Fibroblast of lung (primary cell): ENCODE data around the gene ZFP64.

Experiments used
- EZH2 ChIP-seq: IDR thresholded peaks from 2 replicates; pipeline ENCODE4 v1.5.1; 2012; ENCODE audit warnings: low read length, control low read depth, mild to moderate bottlenecking; ENCODE audit errors: missing control alignments
- TF ChIP-seq, protein P1 (sequence below), 2 donors: IDR thresholded peaks in 1 of 2; conservative IDR thresholded peaks in 1 of 2; 1 replicate in 1 of 2; 2 replicates in 1 of 2; pipeline ENCODE4 v1.5.1; 2011 to 2012; ENCODE audit warnings: low read length in 2 of 2, control low read depth in 1 of 2, inconsistent platforms in 1 of 2, low read depth in 1 of 2, mild to moderate bottlenecking in 1 of 2

DNA sequence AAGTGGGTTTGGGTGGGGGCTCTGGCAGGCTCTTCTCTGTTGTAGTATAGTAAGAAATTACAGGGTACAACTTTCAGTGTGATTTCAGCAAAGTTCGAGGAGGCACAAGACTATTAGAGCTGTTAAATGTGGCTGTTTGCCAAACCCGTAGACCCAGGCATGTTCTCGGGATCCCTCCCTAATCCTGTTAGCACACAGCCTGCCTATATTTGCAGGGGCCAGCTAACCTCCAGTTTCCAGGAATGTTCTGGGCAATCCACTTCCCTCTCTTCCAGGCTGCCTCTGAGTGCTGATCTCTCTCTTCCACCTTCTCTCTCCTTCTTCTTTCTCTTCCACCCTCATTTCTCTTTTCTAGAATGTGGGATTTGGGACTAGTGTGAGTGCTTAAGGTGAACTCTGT is 34.8 kb upstream of the ZFP64 start:
- TF ChIP-seq, protein P1, sequence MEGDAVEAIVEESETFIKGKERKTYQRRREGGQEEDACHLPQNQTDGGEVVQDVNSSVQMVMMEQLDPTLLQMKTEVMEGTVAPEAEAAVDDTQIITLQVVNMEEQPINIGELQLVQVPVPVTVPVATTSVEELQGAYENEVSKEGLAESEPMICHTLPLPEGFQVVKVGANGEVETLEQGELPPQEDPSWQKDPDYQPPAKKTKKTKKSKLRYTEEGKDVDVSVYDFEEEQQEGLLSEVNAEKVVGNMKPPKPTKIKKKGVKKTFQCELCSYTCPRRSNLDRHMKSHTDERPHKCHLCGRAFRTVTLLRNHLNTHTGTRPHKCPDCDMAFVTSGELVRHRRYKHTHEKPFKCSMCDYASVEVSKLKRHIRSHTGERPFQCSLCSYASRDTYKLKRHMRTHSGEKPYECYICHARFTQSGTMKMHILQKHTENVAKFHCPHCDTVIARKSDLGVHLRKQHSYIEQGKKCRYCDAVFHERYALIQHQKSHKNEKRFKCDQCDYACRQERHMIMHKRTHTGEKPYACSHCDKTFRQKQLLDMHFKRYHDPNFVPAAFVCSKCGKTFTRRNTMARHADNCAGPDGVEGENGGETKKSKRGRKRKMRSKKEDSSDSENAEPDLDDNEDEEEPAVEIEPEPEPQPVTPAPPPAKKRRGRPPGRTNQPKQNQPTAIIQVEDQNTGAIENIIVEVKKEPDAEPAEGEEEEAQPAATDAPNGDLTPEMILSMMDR (conservative IDR thresholded peaks at IDR 0.05 in 1 of 2, IDR thresholded peaks at IDR 0.05 in 1 of 2; ENCODE audit: low read depth in 1 of 2, low read length in 2 of 2): no peak
- no peak for TF ChIP-seq EZH2
